Activated naive CD8-positive, alpha-beta T cell treated with anti-CD3 and anti-CD28 coated beads, Interleukin-2, amount 10 ng/mL, durations not matched to agents 7 days and 5 days (primary cell): Measurements from ENCODE around the gene EML1. TPM values are rescaled to one million over a fixed set of nuclear protein-coding genes. Genes with fewer than 3 reads are reported as not detected.
"Not testable (repeated sequence)": the region's sequence is repeated elsewhere in the genome, so short reads cannot be mapped to it uniquely, and the experiment has no call there.

ENCODE experiments used
- ATAC-seq: fragments of 150-1000 bp; cut with Tn5 transposase; one replicate; pipeline ENCODE4 v1.10.0; 2021; ENCODE audit warnings: low read depth, moderate library complexity
- POLR2A ChIA-PET: fragments of 350-600 bp; sonication (Branson Sonifier 250); formaldehyde crosslinking; loops from one replicate; lab custom pipeline; 2021; ENCODE audit warnings: antibody characterized with exemption; lab: Charles Lee
- DNase-seq: peaks from one replicate; pipeline ENCODE4 v3.0.0; 2021
- H3K27ac Mint-ChIP-seq: one replicate; pipeline ENCODE4 v1.8.0; 2022; ENCODE audit warnings: mild to moderate bottlenecking, mixed read lengths
- H3K27me3 Mint-ChIP-seq: one replicate; pipeline ENCODE4 v1.8.0; 2022; ENCODE audit warnings: mild to moderate bottlenecking, moderate library complexity, mixed read lengths
- H3K36me3 Mint-ChIP-seq: one replicate; pipeline ENCODE4 v1.8.0; 2021; ENCODE audit warnings: mild to moderate bottlenecking, mixed read lengths
- H3K4me1 Mint-ChIP-seq: one replicate; pipeline ENCODE4 v1.8.0; 2021; ENCODE audit warnings: mixed read lengths
- H3K4me3 Mint-ChIP-seq: one replicate; pipeline ENCODE4 v1.8.0; 2022; ENCODE audit warnings: mild to moderate bottlenecking, moderate library complexity, mixed read lengths
- H3K9me3 Mint-ChIP-seq: one replicate; pipeline ENCODE4 v1.8.0; 2021; ENCODE audit warnings: mixed read lengths
- total RNA-seq, 2 experiments: library from RNA; stranded (reverse); gene quantifications; one replicate each; pipeline ENCODE4 v1.2.3, GENCODE V29; 2021

EML1 gene
- total RNA-seq, 2 experiments from 2014 or later, result 0.69 TPM; not detected in 1

- POLR2A ChIA-PET, H3K27ac Mint-ChIP-seq: not testable (repeated sequence)
Measured at GRCh38 chr14:99762911-99763310, 30.3 kb upstream of the EML1 start.

DNA sequence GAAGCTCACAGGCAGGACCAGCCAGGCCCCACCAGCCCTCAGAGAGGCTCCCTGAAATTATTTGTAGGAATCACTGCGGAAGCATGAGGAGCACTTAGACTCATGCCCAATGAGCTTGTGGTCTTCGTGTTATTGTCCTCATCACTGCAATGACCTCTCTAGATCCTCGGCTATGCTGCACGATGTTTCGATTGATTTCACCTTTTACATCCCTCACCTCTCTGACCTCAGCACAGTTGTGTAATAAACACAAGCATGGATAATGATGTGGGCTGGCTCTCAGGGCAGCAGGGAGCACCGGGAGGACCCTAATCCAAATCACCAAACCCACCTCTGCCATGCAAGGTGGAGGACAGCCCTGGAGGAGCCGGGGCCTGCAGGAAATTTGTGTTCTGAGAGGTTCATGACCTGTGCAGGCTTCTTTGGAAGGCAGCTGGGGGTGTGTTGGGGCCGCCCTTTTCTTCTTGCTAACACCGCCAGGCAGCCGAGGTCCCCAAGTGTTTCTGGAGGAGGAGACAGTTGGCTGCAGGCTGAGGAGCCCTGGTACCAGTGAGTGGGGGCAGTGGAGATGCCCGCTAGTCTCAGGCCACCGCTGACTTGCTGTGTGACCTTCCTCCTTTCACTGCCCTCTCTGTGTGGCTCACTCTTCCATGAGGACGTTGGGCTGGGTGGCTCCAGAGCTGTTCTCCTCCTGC is 29.5 kb upstream of the EML1 start:
- DNase-seq, result no peak
- POLR2A ChIA-PET, result interaction anchor here (0.5 to 0.6 kb wide), 2 partner anchors 17 to 23 kb away, joined by 3 read pairs; no protein-coding TSS in a partner anchor
- Mint-ChIP-seq H3K27ac (no peak overlapping the region), H3K9me3 (no peaks in the 10 kb centered on the region), H3K4me1 (no peaks in the 10 kb centered on the region), H3K36me3 (no peaks in the 10 kb centered on the region), H3K27me3 (peaks cover 5% of the 10 kb centered on the region), H3K4me3 (no peak overlapping the region)
- ATAC-seq, result no peak

More at GRCh38 chr14:99762911-99763310, 30.3 kb upstream of the EML1 start:
- H3K4me3 Mint-ChIP-seq, H3K36me3 Mint-ChIP-seq, DNase-seq, ATAC-seq, H3K4me1 Mint-ChIP-seq, H3K9me3 Mint-ChIP-seq, H3K27me3 Mint-ChIP-seq: not testable (repeated sequence)

- DNase-seq (no peak), ATAC-seq (no peak)
- POLR2A ChIA-PET, result interaction anchor here (0.6 kb wide), 1 partner anchor 17 kb away, joined by 3 read pairs; no protein-coding TSS in a partner anchor
- Mint-ChIP-seq H3K27me3 (peaks cover 5% of the 10 kb centered on the region), H3K4me3 (no peak overlapping the region), H3K36me3 (no peaks in the 10 kb centered on the region), H3K9me3 (no peaks in the 10 kb centered on the region), H3K4me1 (no peaks in the 10 kb centered on the region), H3K27ac (no peak overlapping the region)
Measured at GRCh38 chr14:99764222-99764706, 28.9 kb upstream of the EML1 start.

DNA sequence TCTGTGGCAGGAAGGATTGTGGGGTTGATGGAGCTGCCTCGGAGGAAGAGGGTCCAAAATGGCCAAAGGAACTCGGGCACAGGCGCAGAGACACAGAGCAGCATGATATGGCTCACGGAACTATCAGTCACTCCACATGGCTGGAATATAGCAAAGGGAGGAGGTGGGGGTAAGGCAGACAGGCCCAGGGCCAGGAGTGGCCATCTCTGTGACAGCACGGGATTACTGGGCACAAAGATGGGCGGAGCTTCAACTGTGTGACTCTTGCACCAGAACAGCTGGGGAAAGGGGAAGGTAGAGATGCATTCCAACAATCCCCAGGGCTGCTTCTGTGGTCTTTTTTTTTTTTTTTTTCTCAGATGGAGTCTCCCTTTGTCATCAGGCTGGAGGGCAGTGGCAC is 24.8 kb upstream of the EML1 start:
- H3K9me3 Mint-ChIP-seq, result no peaks in the 10 kb centered on the region
- H3K36me3 Mint-ChIP-seq, result no peaks in the 10 kb centered on the region
- H3K4me1 Mint-ChIP-seq, result no peaks in the 10 kb centered on the region
- H3K27me3 Mint-ChIP-seq, result peaks cover 13% of the 10 kb centered on the region
- no peak for DNase-seq
- no peak overlapping the region for H3K4me3 Mint-ChIP-seq
- no peak for ATAC-seq
- H3K27ac Mint-ChIP-seq, result no peak overlapping the region
- POLR2A ChIA-PET, result interaction anchor here (0.6 kb wide), 1 partner anchor 1216 kb away, joined by 3 read pairs; no protein-coding TSS in a partner anchor

GRCh38 chr14:99769123-99769522 is 24.1 kb upstream of the EML1 start:
- H3K36me3 Mint-ChIP-seq, result no peaks in the 10 kb centered on the region
- H3K4me1 Mint-ChIP-seq, result no peaks in the 10 kb centered on the region
- no peak for ATAC-seq
- H3K27ac Mint-ChIP-seq, result no peak overlapping the region
- H3K9me3 Mint-ChIP-seq, result no peaks in the 10 kb centered on the region
- no peak overlapping the region for H3K4me3 Mint-ChIP-seq
- DNase-seq, result no peak
- H3K27me3 Mint-ChIP-seq, result peaks cover 13% of the 10 kb centered on the region
- POLR2A ChIA-PET, result no interaction called here

GRCh38 chr14:99769799-99770198 is 23.4 kb upstream of the EML1 start:
- Mint-ChIP-seq H3K4me3 (no peak overlapping the region), H3K36me3 (no peaks in the 10 kb centered on the region), H3K9me3 (no peaks in the 10 kb centered on the region), H3K27me3 (peaks cover 15% of the 10 kb centered on the region), H3K4me1 (peaks cover 3% of the 10 kb centered on the region), H3K27ac (no peak overlapping the region)
- no peak for DNase-seq
- POLR2A ChIA-PET, result no interaction called here
- no peak for ATAC-seq

GRCh38 chr14:99772371-99773283 is 20.6 kb upstream of the EML1 start:
- no peaks in the 10 kb centered on the region for H3K36me3 Mint-ChIP-seq
- POLR2A ChIA-PET, result no interaction called here
- H3K27me3 Mint-ChIP-seq, result peaks cover 24% of the 10 kb centered on the region

GRCh38 chr14:99773521-99774497 is 19.4 kb upstream of the EML1 start:
- no peak for ATAC-seq
- no peaks in the 10 kb centered on the region for H3K36me3 Mint-ChIP-seq
- POLR2A ChIA-PET, result no interaction called here
- H3K27me3 Mint-ChIP-seq, result peaks cover 34% of the 10 kb centered on the region
- H3K9me3 Mint-ChIP-seq, result no peaks in the 10 kb centered on the region
- no peak for DNase-seq
- peaks cover 3% of the 10 kb centered on the region for H3K4me1 Mint-ChIP-seq
- no peak overlapping the region for H3K4me3 Mint-ChIP-seq
- no peak overlapping the region for H3K27ac Mint-ChIP-seq

More at GRCh38 chr14:99772371-99773283, 20.6 kb upstream of the EML1 start:
- Mint-ChIP-seq H3K4me3 (no peak overlapping the region), H3K9me3 (no peaks in the 10 kb centered on the region), H3K27ac (no peak overlapping the region), H3K4me1 (peaks cover 3% of the 10 kb centered on the region)
- ATAC-seq, result no peak
- DNase-seq, result no peak

GRCh38 chr14:99774556-99775307 is 18.5 kb upstream of the EML1 start:
- Mint-ChIP-seq H3K27me3 (peaks cover 40% of the 10 kb centered on the region), H3K36me3 (no peaks in the 10 kb centered on the region), H3K4me3 (no peak overlapping the region), H3K4me1 (peaks cover 3% of the 10 kb centered on the region), H3K27ac (no peak overlapping the region), H3K9me3 (no peaks in the 10 kb centered on the region)
- no peak for ATAC-seq
- no peak for DNase-seq
- POLR2A ChIA-PET, result no interaction called here

DNA sequence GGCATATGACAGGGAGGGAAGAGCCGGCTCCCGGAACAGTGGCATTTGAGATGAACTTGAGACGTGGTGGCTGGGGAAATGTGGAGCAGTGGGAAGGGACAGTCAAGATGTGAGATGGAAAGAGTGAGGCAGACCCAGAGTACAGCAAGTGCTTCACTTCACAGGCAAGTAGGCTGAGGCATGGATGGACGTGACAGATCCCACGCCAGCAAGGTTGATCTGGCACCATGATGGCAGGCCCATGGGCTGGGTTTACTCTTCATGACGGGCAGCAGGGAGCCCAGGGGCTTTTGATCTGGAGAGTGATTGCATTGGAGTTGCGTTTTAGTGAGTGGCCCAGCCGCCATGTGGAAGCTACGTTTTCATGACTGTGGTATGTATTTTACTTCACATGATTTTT is 17.9 kb upstream of the EML1 start:
- no peaks in the 10 kb centered on the region for H3K36me3 Mint-ChIP-seq
- DNase-seq (no peak), ATAC-seq (no peak)
- H3K4me1 Mint-ChIP-seq, result peaks cover 3% of the 10 kb centered on the region
- peaks cover 42% of the 10 kb centered on the region for H3K27me3 Mint-ChIP-seq
- POLR2A ChIA-PET, result no interaction called here
- no peaks in the 10 kb centered on the region for H3K9me3 Mint-ChIP-seq
- no peak overlapping the region for H3K4me3 Mint-ChIP-seq
- no peak overlapping the region for H3K27ac Mint-ChIP-seq

- H3K9me3 Mint-ChIP-seq, result peaks cover 3% of the 10 kb centered on the region
- peaks cover 3% of the 10 kb centered on the region for H3K4me1 Mint-ChIP-seq
- no peak for DNase-seq
- H3K36me3 Mint-ChIP-seq, result no peaks in the 10 kb centered on the region
- H3K4me3 Mint-ChIP-seq, result no peak overlapping the region
- no peak overlapping the region for H3K27ac Mint-ChIP-seq
- POLR2A ChIA-PET, result no interaction called here
- ATAC-seq, result no peak
- H3K27me3 Mint-ChIP-seq, result peaks cover 37% of the 10 kb centered on the region
Measured at GRCh38 chr14:99777951-99778350, 15.3 kb upstream of the EML1 start.

DNA sequence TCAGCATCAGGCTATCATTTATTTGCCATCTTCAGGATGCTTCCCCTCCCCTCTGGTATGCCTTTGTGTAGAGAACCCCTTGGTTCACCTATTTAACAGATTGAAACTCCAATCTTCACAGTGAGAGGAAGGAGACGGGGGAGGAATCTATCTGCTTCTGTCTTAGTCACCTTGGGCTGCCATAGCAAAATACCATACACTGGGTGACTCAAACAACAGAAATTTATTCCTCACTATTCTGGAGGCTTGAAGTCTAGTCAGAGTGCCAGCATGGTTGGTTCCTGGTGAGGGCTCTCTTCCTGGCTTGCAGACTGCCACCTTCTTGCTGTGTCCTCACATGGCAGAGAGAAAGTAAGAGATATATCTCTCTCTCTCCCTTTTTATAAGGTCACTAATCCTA is 13.5 kb upstream of the EML1 start:
- H3K4me1 Mint-ChIP-seq, result no peaks in the 10 kb centered on the region
- DNase-seq (no peak), ATAC-seq (no peak)
- no peak overlapping the region for H3K27ac Mint-ChIP-seq
- no peak overlapping the region for H3K4me3 Mint-ChIP-seq
- H3K27me3 Mint-ChIP-seq, result peaks cover 38% of the 10 kb centered on the region
- H3K9me3 Mint-ChIP-seq, result peaks cover 3% of the 10 kb centered on the region
- POLR2A ChIA-PET, result no interaction called here
- no peaks in the 10 kb centered on the region for H3K36me3 Mint-ChIP-seq
